Ramos (cell line): ENCODE data around the gene UFSP2.

Source experiments
- in situ Hi-C: fragments of 300-500 bp; cut with MboI; formaldehyde crosslinking; loops from one replicate; pipeline ENCODE4 v1.14.3; 2022; ENCODE audit warnings: low sequenced_read_pairs; ENCODE audit not compliant: unreplicated experiment

Gene UFSP2

GRCh38 chr4:185387957-185388356, 37.8 kb downstream of the UFSP2 start:
- in situ Hi-C loops, result no loop called here

- in situ Hi-C loops, result no loop called here
These were observed 40.8 kb downstream of the UFSP2 start for GRCh38 chr4:185384930-185385331.

GRCh38 chr4:185384061-185384460, 41.7 kb downstream of the UFSP2 start:
- in situ Hi-C loops, result no loop called here

GRCh38 chr4:185383451-185383850, 42.3 kb downstream of the UFSP2 start:
- in situ Hi-C loops, result no loop called here

GRCh38 chr4:185382754-185383153, 43.0 kb downstream of the UFSP2 start:
- in situ Hi-C loops, result no loop called here

GRCh38 chr4:185381288-185382196, 44.2 kb downstream of the UFSP2 start:
- in situ Hi-C loops, result no loop called here

- in situ Hi-C loops, result no loop called here
These were observed 45.4 kb downstream of the UFSP2 start for GRCh38 chr4:185380320-185380719.

- in situ Hi-C loops, result no loop called here
These were observed 46.2 kb downstream of the UFSP2 start for GRCh38 chr4:185379326-185380295.

- in situ Hi-C loops, result no loop called here
These were observed 47.5 kb downstream of the UFSP2 start for GRCh38 chr4:185378264-185378663.

GRCh38 chr4:185374573-185374972, 51.2 kb downstream of the UFSP2 start:
- in situ Hi-C loops, result loop anchor here (25.0 kb wide), 1 partner anchor 663 kb away; no protein-coding TSS in a partner anchor

- in situ Hi-C loops, result loop anchor here (25.0 kb wide), 1 partner anchor 663 kb away; no protein-coding TSS in a partner anchor
These were observed 51.7 kb downstream of the UFSP2 start for GRCh38 chr4:185374027-185374426.

GRCh38 chr4:185371702-185372101, 54.1 kb downstream of the UFSP2 start:
- in situ Hi-C loops, result loop anchor here (25.0 kb wide), 1 partner anchor 666 kb away; no protein-coding TSS in a partner anchor

- in situ Hi-C loops, result loop anchor here (25.0 kb wide), 1 partner anchor 667 kb away; no protein-coding TSS in a partner anchor
These were observed 55.4 kb downstream of the UFSP2 start for GRCh38 chr4:185370268-185370949.

- in situ Hi-C loops, result loop anchor here (25.0 kb wide), 1 partner anchor 668 kb away; no protein-coding TSS in a partner anchor
These were observed 56.0 kb downstream of the UFSP2 start for GRCh38 chr4:185369731-185370130.

- in situ Hi-C loops, result loop anchor here (25.0 kb wide), 1 partner anchor 672 kb away; no protein-coding TSS in a partner anchor
These were observed 60.9 kb downstream of the UFSP2 start for GRCh38 chr4:185364886-185365285.

- in situ Hi-C loops, result loop anchor here (25.0 kb wide), 1 partner anchor 674 kb away; no protein-coding TSS in a partner anchor
These were observed 62.5 kb downstream of the UFSP2 start for GRCh38 chr4:185363251-185363650.

GRCh38 chr4:185362570-185362969, 63.2 kb downstream of the UFSP2 start:
- in situ Hi-C loops, result loop anchor here (25.0 kb wide), 1 partner anchor 675 kb away; no protein-coding TSS in a partner anchor

GRCh38 chr4:185361872-185362271, 63.9 kb downstream of the UFSP2 start:
- in situ Hi-C loops, result loop anchor here (25.0 kb wide), 1 partner anchor 675 kb away; no protein-coding TSS in a partner anchor

GRCh38 chr4:185359767-185360446, 65.9 kb downstream of the UFSP2 start:
- in situ Hi-C loops, result loop anchor here (25.0 kb wide), 1 partner anchor 677 kb away; no protein-coding TSS in a partner anchor
